Stomach (tissue), 9 donors: ENCODE results near the gene BBIP1. TPM values are rescaled to one million over a fixed set of nuclear protein-coding genes. Genes with fewer than 3 reads are reported as not detected.
"Not testable (repeated sequence)": the region's sequence is repeated elsewhere in the genome, so short reads cannot be mapped to it uniquely, and the experiment has no call there.

Experiments
- DNase-seq, 2 donors: peaks; one replicate each; pipeline versions ENCODE4 v3.0.0 to v3.0.0-alpha.2; 2013 to 2019
- H3K27ac ChIP-seq, 5 donors: fragments of 200-600 bp in 4 of 5; sonication (generic) in 4 of 5; one replicate each; pipeline ENCODE4 v1.5.1; 2013 to 2019; ENCODE audit warnings: mild to moderate bottlenecking in 1 of 5, moderate library complexity in 1 of 5
- H3K27me3 ChIP-seq, 3 donors: fragments of 200-600 bp; sonication (generic); one replicate each; pipeline ENCODE4 v1.5.1; 2017 to 2019; ENCODE audit warnings: mixed run types in 1 of 3
- H3K36me3 ChIP-seq, 4 donors: fragments of 200-600 bp; sonication (generic); 1 replicate in 3 of 4; 2 replicates in 1 of 4; pipeline ENCODE4 v1.5.1; 2016 to 2019
- H3K4me1 ChIP-seq, 4 donors: fragments of 200-600 bp; sonication (generic); one replicate each; pipeline ENCODE4 v1.5.1; 2016 to 2019
- H3K4me3 ChIP-seq, 4 donors: fragments of 200-600 bp; sonication (generic) in 3 of 4; one replicate each; pipeline ENCODE4 v1.5.1; 2016 to 2019; ENCODE audit warnings: mild to moderate bottlenecking in 1 of 4
- H3K9me3 ChIP-seq, 4 donors: fragments of 200-600 bp; sonication (generic); one replicate each; pipeline ENCODE4 v1.5.1; 2016 to 2019
- EP300 ChIP-seq: sonication (generic); formaldehyde crosslinking; IDR thresholded peaks from one replicate; pipeline ENCODE4 v1.6.1; 2017; ENCODE audit warnings: antibody characterized with exemption
- POLR2A ChIP-seq, 4 donors: fragments of 450-650 bp; IDR thresholded peaks; one replicate each; pipeline ENCODE4 v1.6.1; 2016; ENCODE audit warnings: antibody characterized with exemption in 4 of 4, control low read depth in 2 of 4, mild to moderate bottlenecking in 1 of 4, moderate library complexity in 1 of 4
- POLR2AphosphoS5 ChIP-seq, 3 donors: sonication (generic); formaldehyde crosslinking; IDR thresholded peaks; one replicate each; pipeline ENCODE4 v1.6.1; 2016; ENCODE audit warnings: antibody characterized with exemption in 3 of 3
- WGBS, 5 donors: extraction: QIAGEN DNeasy Blood & Tissue Kit in 3 of 5; methylation state at CpG; one replicate each; pipeline versions ENCODE4 v1.1.5 to v1.1.7; 2013 to 2018; 5-methylcytosine and 5-hydroxymethylcytosine counted together
- intact Hi-C: fragments of 100-400 bp; cut with DNase I; formaldehyde crosslinking; loops from one replicate; pipeline ENCODE4 v1.15.1; 2023; ENCODE audit warnings: low total_unique reads
- polyA plus RNA-seq, 3 donors: library from polyadenylated mRNA; stranded (reverse); fragments of 200-250 nt; gene quantifications; one replicate each; pipeline ENCODE4 v1.2.3, GENCODE V29; 2013
- total RNA-seq, 5 donors: library from RNA; depleted of rRNA; stranded (reverse); fragments of >200 nt; gene quantifications; one replicate each; pipeline versions ENCODE4 v1.1.0 to v1.2.3, GENCODE V29; 2014 to 2016
- TF ChIP-seq, protein P1 (sequence below), 7 experiments: fragments of 450-650 bp in 4 of 7; fragments of 200-600 bp in 3 of 7; sonication (generic) in 3 of 7; IDR thresholded peaks; one replicate each; pipeline ENCODE4 v1.5.1; 2016 to 2019; ENCODE audit warnings: antibody characterized with exemption in 7 of 7, control low read depth in 2 of 7, mild to moderate bottlenecking in 1 of 7
- donor health status: healthy with polysubstance abuse.
- donor health status: Bipolar disorder and iron deficiency.
- donor health status: healthy.

The BBIP1 gene
- total and polyA plus RNA-seq, 8 donors, result 0.58 to 125 (median 24.4) TPM

DNA sequence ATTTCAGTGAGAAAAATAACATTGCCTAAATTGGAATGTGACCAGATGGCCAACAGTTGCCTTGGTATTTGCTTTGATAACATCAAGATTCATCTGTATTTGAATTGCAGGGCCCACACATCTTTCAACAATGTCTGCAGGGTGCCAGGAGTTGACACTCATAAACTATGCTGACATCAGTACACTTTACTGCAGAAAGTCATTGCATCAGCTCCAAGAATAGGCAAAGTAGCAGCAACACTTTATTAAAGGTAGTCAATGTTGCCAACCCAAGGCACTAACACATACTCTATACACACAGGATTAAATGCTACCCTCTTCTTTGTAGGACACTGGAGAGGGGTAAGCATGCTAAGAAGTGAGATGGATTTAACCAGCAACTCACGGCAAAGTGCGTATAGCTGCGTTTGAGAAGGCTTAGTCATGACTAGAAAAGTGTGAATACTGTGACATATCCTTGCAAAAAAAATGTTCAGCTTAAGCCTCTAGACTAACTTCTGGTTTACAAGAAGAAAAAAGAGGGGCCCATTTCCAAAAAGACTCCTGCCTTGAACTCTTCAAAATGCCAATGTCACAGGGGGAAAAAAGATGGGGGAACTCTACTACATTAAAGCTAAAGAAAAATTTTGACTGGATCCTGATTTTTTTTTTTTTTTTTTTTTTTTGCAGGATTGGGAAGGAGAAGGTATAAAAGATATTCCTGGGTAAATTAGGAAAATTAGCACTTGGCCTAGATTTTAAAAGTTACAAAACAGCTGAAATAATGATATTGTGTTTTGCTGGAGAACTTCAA is 2.2 kb downstream of the BBIP1 start:
- peaks cover 0 to 3% (median 0%) of the 10 kb centered on the region in 4 donors for H3K36me3 ChIP-seq
- 91 to 95% (median 91%) methylated on average over 3 of the region's 3 CpGs for WGBS, 5 donors
- intact Hi-C loops, result no loop called here
- no peak overlapping the region for H3K4me3 ChIP-seq
- DNase-seq, result no peak
- H3K9me3 ChIP-seq, result no peaks in the 10 kb centered on the region
- no peak overlapping the region for H3K27ac ChIP-seq
- H3K4me1 ChIP-seq, result peaks cover 10 to 38% (median 24%) of the 10 kb centered on the region in 4 donors
- no peaks in the 10 kb centered on the region for H3K27me3 ChIP-seq
- no peak for TF ChIP-seq POLR2A (IDR thresholded peaks at IDR 0.05)
- no peak for TF ChIP-seq EP300
- no peak for TF ChIP-seq POLR2AphosphoS5 (IDR thresholded peaks at IDR 0.05)
- TF ChIP-seq, protein P1, sequence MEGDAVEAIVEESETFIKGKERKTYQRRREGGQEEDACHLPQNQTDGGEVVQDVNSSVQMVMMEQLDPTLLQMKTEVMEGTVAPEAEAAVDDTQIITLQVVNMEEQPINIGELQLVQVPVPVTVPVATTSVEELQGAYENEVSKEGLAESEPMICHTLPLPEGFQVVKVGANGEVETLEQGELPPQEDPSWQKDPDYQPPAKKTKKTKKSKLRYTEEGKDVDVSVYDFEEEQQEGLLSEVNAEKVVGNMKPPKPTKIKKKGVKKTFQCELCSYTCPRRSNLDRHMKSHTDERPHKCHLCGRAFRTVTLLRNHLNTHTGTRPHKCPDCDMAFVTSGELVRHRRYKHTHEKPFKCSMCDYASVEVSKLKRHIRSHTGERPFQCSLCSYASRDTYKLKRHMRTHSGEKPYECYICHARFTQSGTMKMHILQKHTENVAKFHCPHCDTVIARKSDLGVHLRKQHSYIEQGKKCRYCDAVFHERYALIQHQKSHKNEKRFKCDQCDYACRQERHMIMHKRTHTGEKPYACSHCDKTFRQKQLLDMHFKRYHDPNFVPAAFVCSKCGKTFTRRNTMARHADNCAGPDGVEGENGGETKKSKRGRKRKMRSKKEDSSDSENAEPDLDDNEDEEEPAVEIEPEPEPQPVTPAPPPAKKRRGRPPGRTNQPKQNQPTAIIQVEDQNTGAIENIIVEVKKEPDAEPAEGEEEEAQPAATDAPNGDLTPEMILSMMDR (IDR thresholded peaks at IDR 0.05), result no peak

DNA sequence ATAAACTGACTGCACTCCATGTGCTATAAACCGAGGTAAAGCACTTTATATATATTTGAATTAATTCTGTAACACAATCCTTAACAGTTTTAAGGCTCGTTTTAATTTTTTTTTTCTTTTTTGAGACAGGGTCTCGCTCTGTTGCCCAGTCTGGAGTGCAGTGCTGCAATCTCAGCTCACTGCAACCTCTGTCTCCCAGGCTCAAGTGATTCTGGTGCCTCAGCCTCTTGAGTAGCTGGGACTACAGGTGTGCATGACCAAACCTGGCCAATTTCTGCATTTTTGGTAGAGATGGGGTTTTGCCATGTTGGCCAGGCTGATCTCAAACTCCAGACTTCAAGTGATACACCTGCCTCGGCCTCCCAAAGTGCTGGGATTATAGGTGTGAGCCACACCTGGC is 3.4 kb downstream of the BBIP1 start:
- H3K4me1 ChIP-seq, result peaks cover 5 to 27% (median 17%) of the 10 kb centered on the region in 4 donors
- H3K36me3 ChIP-seq, H3K27ac ChIP-seq, H3K4me3 ChIP-seq, intact Hi-C loops, DNase-seq, H3K27me3 ChIP-seq, H3K9me3 ChIP-seq: not testable (repeated sequence)
- 87 to 98% (median 94%) methylated on average over 4 of the region's 4 CpGs for WGBS, 5 donors

DNA sequence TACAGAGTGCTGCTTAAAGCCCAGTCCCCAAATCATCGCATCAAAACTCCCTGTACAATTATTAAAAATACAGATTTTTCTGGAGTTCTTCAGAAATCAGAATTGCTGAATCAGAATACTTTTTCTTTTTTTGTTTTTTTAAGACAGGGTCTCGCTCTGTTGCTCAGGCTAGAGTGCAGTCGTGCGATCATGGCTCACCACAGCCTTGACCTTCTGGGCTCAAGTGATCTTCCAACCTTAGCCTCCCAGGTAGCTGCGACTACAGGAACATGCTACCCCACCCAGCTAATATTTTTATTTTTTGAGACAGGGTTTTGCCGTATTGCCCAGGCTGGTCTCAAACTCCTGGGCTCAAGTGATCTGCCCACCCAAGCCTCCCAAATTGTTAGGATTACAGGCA is 3.9 kb downstream of the BBIP1 start:
- H3K36me3 ChIP-seq, result peaks cover 0 to 3% (median 1%) of the 10 kb centered on the region in 4 donors
- no peak overlapping the region for H3K4me3 ChIP-seq
- intact Hi-C loops, result no loop called here
- H3K9me3 ChIP-seq, result no peaks in the 10 kb centered on the region
- no peak for TF ChIP-seq POLR2AphosphoS5 (IDR thresholded peaks at IDR 0.05)
- no peak for TF ChIP-seq POLR2A (IDR thresholded peaks at IDR 0.05)
- TF ChIP-seq, protein P1 (IDR thresholded peaks at IDR 0.05), result no peak
- no peak for TF ChIP-seq EP300
- 94 to 97% (median 96%) methylated on average over 6 of the region's 6 CpGs for WGBS, 5 donors
- H3K27me3 ChIP-seq, result no peaks in the 10 kb centered on the region
- no peak overlapping the region for H3K27ac ChIP-seq
- peaks cover 5 to 25% (median 16%) of the 10 kb centered on the region in 4 donors for H3K4me1 ChIP-seq
- no peak for DNase-seq

DNA sequence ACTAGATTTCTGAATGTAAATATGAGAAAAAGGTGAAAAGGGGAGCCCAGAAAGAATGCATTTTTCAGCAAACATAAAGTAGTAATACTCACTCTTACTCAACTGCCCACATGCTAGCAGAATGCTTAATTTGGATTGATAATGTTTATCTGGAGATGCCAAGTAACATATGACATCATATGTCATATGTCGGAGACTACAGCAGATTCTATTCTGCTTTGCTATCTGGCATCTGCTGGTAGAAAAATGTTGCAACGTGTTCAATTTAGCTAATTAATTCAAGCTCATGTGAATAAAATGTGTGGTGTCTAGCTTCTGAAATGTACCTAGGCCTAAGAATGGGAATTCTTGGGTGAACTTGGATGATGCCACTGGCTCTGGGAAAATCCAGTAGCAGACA is 4.5 kb downstream of the BBIP1 start:
- WGBS, 5 donors, result 77 to 86% (median 84%) methylated on average over 2 of the region's 2 CpGs
- TF ChIP-seq EP300 (no peak), POLR2AphosphoS5 (IDR thresholded peaks at IDR 0.05) (no peak), POLR2A (IDR thresholded peaks at IDR 0.05) (no peak)
- TF ChIP-seq, protein P1 (IDR thresholded peaks at IDR 0.05), result no peak

GRCh38 chr10:110912374-110912773 is 6.6 kb downstream of the BBIP1 start:
- Histone ChIP-seq H3K36me3 (peaks cover 0 to 5% (median 2%) of the 10 kb centered on the region in 4 donors), H3K27me3 (no peaks in the 10 kb centered on the region), H3K4me1 (peaks cover 0 to 16% (median 7%) of the 10 kb centered on the region in 4 donors), H3K9me3 (no peaks in the 10 kb centered on the region), H3K4me3 (no peak overlapping the region), H3K27ac (no peak overlapping the region)
- DNase-seq, result no peak
- 54 to 71% (median 66%) methylated on average over 3 of the region's 3 CpGs for WGBS, 5 donors
- intact Hi-C loops, result no loop called here
- TF ChIP-seq EP300, result no peak

More for the DNA sequence above, 4.5 kb downstream of the BBIP1 start:
- Histone ChIP-seq H3K9me3 (no peaks in the 10 kb centered on the region), H3K27me3 (no peaks in the 10 kb centered on the region), H3K4me1 (peaks cover 5 to 25% (median 16%) of the 10 kb centered on the region in 4 donors), H3K36me3 (peaks cover 0 to 5% (median 2%) of the 10 kb centered on the region in 4 donors), H3K27ac (no peak overlapping the region), H3K4me3 (no peak overlapping the region)
- intact Hi-C loops, result no loop called here
- no peak for DNase-seq
